ENCODE measurements around the gene PCNX3. TPM values are rescaled to one million over a fixed set of nuclear protein-coding genes. Genes with fewer than 3 reads are reported as not detected.

The PCNX3 gene
- total and polyA plus RNA-seq, 3 experiments from 2014 or later, result 8.5 to 53.1 (median 46.4) TPM

DNA sequence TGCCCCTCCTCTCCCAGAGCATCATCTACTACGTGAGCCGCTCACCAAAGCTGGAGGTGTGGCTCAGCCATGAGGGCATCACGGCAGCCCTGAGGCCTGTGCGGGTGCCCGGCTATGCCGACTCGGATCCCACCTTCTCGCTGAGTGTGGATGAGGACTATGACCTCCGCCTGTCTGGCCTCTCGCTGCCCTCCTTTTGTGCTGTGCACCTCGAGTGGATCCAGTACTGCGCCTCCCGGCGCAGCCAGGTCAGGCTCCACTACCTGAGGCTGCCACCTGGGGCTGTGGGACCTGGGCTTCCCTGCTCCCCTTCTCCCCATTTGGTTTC, 18.5 kb downstream of the PCNX3 start:
- peak overlapping the region in 5 of 7 donors; percentile 30 to 81 (median 68) for H3K4me3 Mint-ChIP-seq
- no peak overlapping the region for H3K27ac ChIP-seq (ENCODE audit: low read depth, low read length)
- H3K27me3 ChIP-seq (ENCODE audit: insufficient read depth, low read length, poor library complexity, severe bottlenecking), result no peaks in the 10 kb centered on the region
- H3K4me1 ChIP-seq (ENCODE audit: insufficient read depth, low read length), result peaks cover 30% of the 10 kb centered on the region
- H3K4me3 ChIP-seq (ENCODE audit: low read length), result no peak overlapping the region
- peaks cover 39% of the 10 kb centered on the region for H3K36me3 ChIP-seq (ENCODE audit: insufficient read depth, low read length)
- H3K36me3 Mint-ChIP-seq, result peaks cover 0 to 79% (median 3%) of the 10 kb centered on the region in 3 donors
- no peak for DNase-seq
- H3K4me1 Mint-ChIP-seq, result peaks cover 19 to 36% (median 22%) of the 10 kb centered on the region in 3 donors
- H3K27me3 Mint-ChIP-seq, result no peaks in the 10 kb centered on the region
- ChIA-PET POLR2A (interaction anchor here (2.3 kb wide), 1 partner anchor 19 kb away, joined by 10 read pairs; no protein-coding TSS in a partner anchor), CTCF (interaction anchor here (1.5 kb wide), 1 partner anchor 10 kb away, joined by 3 read pairs; no protein-coding TSS in a partner anchor)
- no peaks in the 10 kb centered on the region for H3K9me3 ChIP-seq (ENCODE audit: low read length)
- H3K9me3 Mint-ChIP-seq, result peaks cover 0 to 1% (median 0%) of the 10 kb centered on the region in 5 donors
- H3K27ac Mint-ChIP-seq, result peak overlapping the region in 7 of 8 donors; percentile 21 to 98 (median 93)

DNA sequence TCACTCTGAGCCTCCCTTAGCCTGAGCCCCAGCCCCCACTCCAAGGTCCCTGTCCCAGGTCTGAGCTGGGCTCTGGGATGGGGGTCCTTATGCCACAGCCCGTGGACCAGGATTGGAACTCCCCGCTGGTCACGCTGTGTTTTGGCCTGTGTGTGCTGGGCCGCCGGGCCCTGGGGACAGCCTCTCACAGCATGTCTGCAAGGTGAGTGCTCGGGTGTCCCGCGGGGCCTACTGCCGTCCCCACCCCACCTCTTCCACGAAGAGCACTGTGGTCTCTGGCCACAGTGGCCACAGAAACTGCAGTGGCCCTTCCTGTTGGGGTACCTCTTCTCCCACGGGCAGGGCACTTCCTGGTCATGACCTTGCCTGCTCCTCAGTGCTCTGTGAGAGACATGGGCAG, 18.9 kb downstream of the PCNX3 start:
- CTCF ChIA-PET, result interaction anchor here (1.5 kb wide), 1 partner anchor 9 kb away, joined by 3 read pairs; no protein-coding TSS in a partner anchor
- Histone ChIP-seq H3K27ac (ENCODE audit: low read depth, low read length) (no peak overlapping the region), H3K4me3 (ENCODE audit: low read length) (no peak overlapping the region), H3K4me1 (ENCODE audit: insufficient read depth, low read length) (peaks cover 33% of the 10 kb centered on the region), H3K27me3 (ENCODE audit: insufficient read depth, low read length, poor library complexity, severe bottlenecking) (no peaks in the 10 kb centered on the region), H3K36me3 (ENCODE audit: insufficient read depth, low read length) (peaks cover 35% of the 10 kb centered on the region), H3K9me3 (ENCODE audit: low read length) (no peaks in the 10 kb centered on the region)
- H3K27me3 Mint-ChIP-seq, result peaks cover 0 to under 1% of the 10 kb centered on the region in 2 donors
- peaks cover 0 to 75% (median 3%) of the 10 kb centered on the region in 3 donors for H3K36me3 Mint-ChIP-seq
- peaks cover 23 to 40% (median 23%) of the 10 kb centered on the region in 3 donors for H3K4me1 Mint-ChIP-seq
- H3K27ac Mint-ChIP-seq, result peak overlapping the region in 6 of 8 donors; percentile 92 to 98 (median 94)
- peaks cover 0 to 1% (median 0%) of the 10 kb centered on the region in 5 donors for H3K9me3 Mint-ChIP-seq
- DNase-seq, result no peak
- H3K4me3 Mint-ChIP-seq, result peak overlapping the region in 1 of 7 donors; percentile 81
- POLR2A ChIA-PET, result interaction anchor here (2.3 kb wide), 1 partner anchor 18 kb away, joined by 10 read pairs; no protein-coding TSS in a partner anchor

- Mint-ChIP-seq H3K27ac (peak overlapping the region in 4 of 8 donors; percentile 37 to 93 (median 83)), H3K9me3 (peaks cover 0 to 1% (median 0%) of the 10 kb centered on the region in 5 donors), H3K27me3 (peaks cover 0 to 3% of the 10 kb centered on the region in 2 donors), H3K4me3 (no peak overlapping the region), H3K36me3 (peaks cover 0 to 76% (median 3%) of the 10 kb centered on the region in 3 donors), H3K4me1 (peaks cover 28 to 47% (median 29%) of the 10 kb centered on the region in 3 donors)
- Histone ChIP-seq H3K4me1 (ENCODE audit: insufficient read depth, low read length) (peaks cover 40% of the 10 kb centered on the region), H3K27ac (ENCODE audit: low read depth, low read length) (no peak overlapping the region), H3K36me3 (ENCODE audit: insufficient read depth, low read length) (peaks cover 28% of the 10 kb centered on the region), H3K9me3 (ENCODE audit: low read length) (no peaks in the 10 kb centered on the region), H3K27me3 (ENCODE audit: insufficient read depth, low read length, poor library complexity, severe bottlenecking) (no peaks in the 10 kb centered on the region), H3K4me3 (ENCODE audit: low read length) (no peak overlapping the region)
- DNase-seq, result no peak
- CTCF ChIA-PET, result interaction anchor here (1.5 kb wide), 1 partner anchor 9 kb away, joined by 3 read pairs; no protein-coding TSS in a partner anchor
- POLR2A ChIA-PET, result no interaction called here
Measured at GRCh38 chr11:65634905-65635731, 19.5 kb downstream of the PCNX3 start.

GRCh38 chr11:65636108-65637031, 20.8 kb downstream of the PCNX3 start:
- Histone ChIP-seq H3K27me3 (ENCODE audit: insufficient read depth, low read length, poor library complexity, severe bottlenecking) (no peaks in the 10 kb centered on the region), H3K4me3 (ENCODE audit: low read length) (no peak overlapping the region), H3K27ac (ENCODE audit: low read depth, low read length) (no peak overlapping the region), H3K4me1 (ENCODE audit: insufficient read depth, low read length) (peaks cover 51% of the 10 kb centered on the region), H3K36me3 (ENCODE audit: insufficient read depth, low read length) (peaks cover 20% of the 10 kb centered on the region), H3K9me3 (ENCODE audit: low read length) (no peaks in the 10 kb centered on the region)
- Mint-ChIP-seq H3K27ac (peak overlapping the region; percentile 81 to 100 (median 92)), H3K4me1 (peaks cover 32 to 58% (median 35%) of the 10 kb centered on the region in 3 donors), H3K4me3 (peak overlapping the region; percentile 41 to 98 (median 63)), H3K27me3 (peaks cover 0 to 3% of the 10 kb centered on the region in 2 donors), H3K9me3 (peaks cover 0 to 1% (median 0%) of the 10 kb centered on the region in 5 donors), H3K36me3 (peaks cover 0 to 73% (median 3%) of the 10 kb centered on the region in 3 donors)
- CTCF ChIA-PET, result no interaction called here
- POLR2A ChIA-PET, result interaction anchor here (0.6 to 4.5 kb wide), 4 partner anchors 21 to 221 kb away, joined by 3 to 32 read pairs (median 19); partner anchors contain the start of genes PCNX3 and RELA
- no peak for DNase-seq

DNA sequence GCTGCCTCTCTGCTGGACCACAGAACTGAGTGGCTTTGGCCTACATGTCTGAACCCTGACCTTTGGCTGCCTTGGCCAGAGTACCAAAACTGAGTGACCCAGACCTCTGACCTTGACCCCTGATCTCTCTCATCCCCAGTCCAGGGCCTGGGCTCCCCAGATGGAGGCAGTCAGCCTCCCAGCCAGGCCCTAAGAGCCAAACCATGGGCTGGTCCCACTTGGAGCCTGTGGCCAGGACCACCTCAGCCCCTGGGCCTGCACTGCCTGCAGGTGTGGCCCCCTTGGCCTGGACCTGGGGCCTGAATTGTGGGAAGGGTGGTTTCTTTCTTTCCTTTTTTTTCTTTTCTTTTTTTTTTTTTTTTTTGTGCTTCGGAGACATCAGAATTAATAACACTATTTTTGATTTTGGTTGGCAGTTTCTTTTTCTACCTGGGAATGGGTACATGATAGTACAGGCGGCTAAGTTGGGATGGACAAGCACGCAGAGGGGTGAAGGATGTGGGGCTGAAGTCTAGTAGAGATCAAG, 21.5 kb downstream of the PCNX3 start:
- peaks cover 0 to 1% (median 0%) of the 10 kb centered on the region in 5 donors for H3K9me3 Mint-ChIP-seq
- H3K27ac ChIP-seq (ENCODE audit: low read depth, low read length), result peak overlapping the region; percentile 98
- peaks cover 20% of the 10 kb centered on the region for H3K36me3 ChIP-seq (ENCODE audit: insufficient read depth, low read length)
- POLR2A ChIA-PET, result interaction anchor here (0.6 to 7.3 kb wide), 12 partner anchors 10 to 220 kb away, joined by 3 to 93 read pairs (median 4); partner anchors contain the start of genes PCNX3 and RELA
- H3K4me1 Mint-ChIP-seq, result peaks cover 39 to 61% (median 41%) of the 10 kb centered on the region in 3 donors
- H3K36me3 Mint-ChIP-seq, result peaks cover 0 to 75% (median 6%) of the 10 kb centered on the region in 3 donors
- DNase-seq, result no peak
- H3K27me3 Mint-ChIP-seq, result peaks cover 0 to 3% of the 10 kb centered on the region in 2 donors
- peaks cover 58% of the 10 kb centered on the region for H3K4me1 ChIP-seq (ENCODE audit: insufficient read depth, low read length)
- H3K4me3 ChIP-seq (ENCODE audit: low read length), result no peak overlapping the region
- peak overlapping the region; percentile 92 to 100 (median 96) for H3K27ac Mint-ChIP-seq
- H3K9me3 ChIP-seq (ENCODE audit: low read length), result no peaks in the 10 kb centered on the region
- no peaks in the 10 kb centered on the region for H3K27me3 ChIP-seq (ENCODE audit: insufficient read depth, low read length, poor library complexity, severe bottlenecking)
- CTCF ChIA-PET, result interaction anchor here (1.0 to 4.1 kb wide), 4 partner anchors 11 to 49 kb away, joined by 3 to 26 read pairs (median 4); no protein-coding TSS in a partner anchor
- H3K4me3 Mint-ChIP-seq, result peak overlapping the region; percentile 82 to 99 (median 95)

DNA sequence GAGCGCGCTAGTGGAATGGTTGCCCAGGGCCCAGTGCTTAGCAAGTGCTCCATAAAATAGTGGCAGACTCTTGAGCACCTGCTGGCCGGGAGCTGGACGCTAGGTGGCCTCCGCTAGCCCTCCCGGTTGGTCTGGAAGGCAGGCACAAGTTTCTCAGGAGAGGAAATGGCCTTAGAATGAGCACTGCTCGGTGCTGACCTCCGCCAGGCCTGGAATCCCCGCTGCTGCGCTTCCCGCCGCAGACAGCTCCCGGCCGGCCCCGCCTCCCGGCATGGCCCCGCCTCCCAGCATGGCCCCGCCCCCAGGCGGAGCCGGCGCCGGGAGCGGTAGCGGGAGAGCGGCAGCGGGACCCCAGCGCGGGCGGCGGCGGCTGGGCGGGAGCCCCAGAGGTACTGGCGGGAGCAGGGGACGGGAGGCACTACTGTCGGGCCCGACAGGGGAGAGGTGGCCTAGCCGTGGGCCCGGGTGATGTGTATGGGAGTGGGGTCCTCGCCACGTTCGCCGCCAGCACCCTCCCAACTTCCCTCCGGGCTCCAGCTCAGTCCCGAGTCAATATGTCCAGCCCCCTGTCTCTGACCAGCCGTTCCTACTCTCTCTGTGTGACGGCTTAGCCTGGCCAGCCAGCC, 22.3 kb downstream of the PCNX3 start, which contains the start of gene SIPA1:
SIPA1 (plus strand) TSS at position 308 of the 626 bp plus-strand sequence. CDS start 2,821 bp downstream, outside the sequence.
- Histone ChIP-seq H3K27ac (ENCODE audit: low read depth, low read length) (peak within 1 kb of the TSS; percentile 98), H3K4me1 (ENCODE audit: insufficient read depth, low read length) (peaks cover 64% of the 10 kb centered on the region), H3K9me3 (ENCODE audit: low read length) (no peaks in the 10 kb centered on the region), H3K36me3 (ENCODE audit: insufficient read depth, low read length) (peaks cover 24% of the 10 kb centered on the region), H3K27me3 (ENCODE audit: insufficient read depth, low read length, poor library complexity, severe bottlenecking) (no peaks in the 10 kb centered on the region), H3K4me3 (ENCODE audit: low read length) (peak within 1 kb of the TSS; percentile 81)
- Mint-ChIP-seq H3K4me3 (peak within 1 kb of the TSS; percentile 89 to 99 (median 97)), H3K36me3 (peaks cover 0 to 76% (median 6%) of the 10 kb centered on the region in 3 donors), H3K27me3 (peaks cover 0 to 3% of the 10 kb centered on the region in 2 donors), H3K4me1 (peaks cover 39 to 62% (median 41%) of the 10 kb centered on the region in 3 donors), H3K9me3 (peaks cover 0 to 1% (median 0%) of the 10 kb centered on the region in 5 donors), H3K27ac (peak within 1 kb of the TSS; percentile 96 to 100 (median 100))
- ChIA-PET POLR2A (interaction anchor here (0.7 to 7.3 kb wide), 14 partner anchors 9 to 215 kb away, joined by 3 to 93 read pairs (median 4); partner anchors contain the start of genes PCNX3 and RELA), CTCF (interaction anchor here (0.6 to 5.1 kb wide), 9 partner anchors 8 to 246 kb away, joined by 3 to 26 read pairs (median 4); partner anchors contain the start of gene KAT5)
- peak; percentile 73 to 80 (median 77) for DNase-seq

All from CD8-positive, alpha-beta memory T cell (primary cell).